SK-N-SH treated with all-trans-retinoic acid at 6 μM for 48 hours (cell line): Measurements from ENCODE around the gene VDAC1.

ENCODE experiments used
- ATAC-seq: fragments of 200-7000 bp; cut with Tn5 transposase; 3 replicates; pipeline ENCODE4 v1.9.1; 2020; ENCODE audit warnings: mild to moderate bottlenecking, moderate library complexity
- CSDC2 ChIP-seq: fragments of 250-450 bp; sonication (Bioruptor Pico); IDR thresholded peaks from 2 replicates; pipeline ENCODE4 v1.5.0; 2020; ENCODE audit warnings: mild to moderate bottlenecking, moderate library complexity
- GLIS3 ChIP-seq: fragments of 250-450 bp; sonication (Bioruptor Pico); IDR thresholded peaks from 2 replicates; pipeline ENCODE4 v1.5.0; 2020; ENCODE audit warnings: mild to moderate bottlenecking, moderate library complexity
- OSR1 ChIP-seq: fragments of 250-450 bp; sonication (Bioruptor Pico); IDR thresholded peaks from 2 replicates; pipeline ENCODE4 v1.8.0; 2022; ENCODE audit warnings: moderate library complexity, mild to moderate bottlenecking, inconsistent platforms
- PPARA ChIP-seq: fragments of 250-450 bp; sonication (Bioruptor Pico); IDR thresholded peaks from 2 replicates; pipeline ENCODE4 v1.5.0; 2020; ENCODE audit warnings: mild to moderate bottlenecking, borderline replicate concordance
- RARB ChIP-seq: fragments of 250-450 bp; sonication (Bioruptor Pico); IDR thresholded peaks from 2 replicates; pipeline ENCODE4 v1.8.0; 2021; ENCODE audit warnings: mild to moderate bottlenecking, moderate library complexity
- SNAI2 ChIP-seq: fragments of 250-450 bp; sonication (Bioruptor Pico); IDR thresholded peaks from 2 replicates; pipeline ENCODE4 v1.5.0; 2020; ENCODE audit warnings: mild to moderate bottlenecking, moderate library complexity
- TCF4 ChIP-seq: fragments of 250-450 bp; sonication (Bioruptor Pico); IDR thresholded peaks from 2 replicates; pipeline ENCODE4 v1.8.0; 2021; ENCODE audit warnings: mild to moderate bottlenecking, moderate library complexity, borderline replicate concordance
- ZC3H10 ChIP-seq: fragments of 250-450 bp; sonication (Bioruptor Pico); IDR thresholded peaks from 2 replicates; pipeline ENCODE4 v1.5.1; 2021; ENCODE audit warnings: mild to moderate bottlenecking, moderate library complexity
- ZFP3 ChIP-seq: fragments of 250-450 bp; sonication (Bioruptor Pico); IDR thresholded peaks from 2 replicates; pipeline ENCODE4 v1.5.0; 2020; ENCODE audit warnings: mild to moderate bottlenecking, moderate library complexity
- ZFP30 ChIP-seq: fragments of 450-650 bp; formaldehyde crosslinking; IDR thresholded peaks from 2 replicates; pipeline ENCODE4 v1.5.0; 2022; ENCODE audit warnings: mild to moderate bottlenecking, moderate library complexity
- ZNF565 ChIP-seq: fragments of 450-650 bp; formaldehyde crosslinking; conservative IDR thresholded peaks from 2 replicates; pipeline ENCODE4 v1.5.0; 2020; ENCODE audit warnings: low read depth, mild to moderate bottlenecking, moderate library complexity
- ZNF70 ChIP-seq: fragments of 450-650 bp; formaldehyde crosslinking; IDR thresholded peaks from 2 replicates; pipeline ENCODE4 v1.5.0; 2020; ENCODE audit warnings: mild to moderate bottlenecking, moderate library complexity
- ZNF8 ChIP-seq: fragments of 450-650 bp; formaldehyde crosslinking; IDR thresholded peaks from 2 replicates; pipeline ENCODE4 v1.5.0; 2020; ENCODE audit warnings: mild to moderate bottlenecking, moderate library complexity
- TF ChIP-seq, protein P1 (sequence below): fragments of 250-450 bp; sonication (Bioruptor Pico); IDR thresholded peaks from 2 replicates; pipeline ENCODE4 v1.5.0; 2020; ENCODE audit warnings: mild to moderate bottlenecking, moderate library complexity
- TF ChIP-seq, protein P2 (sequence below): fragments of 250-450 bp; sonication (Bioruptor Pico); IDR thresholded peaks from 2 replicates; pipeline ENCODE4 v1.5.1; 2021; ENCODE audit warnings: mild to moderate bottlenecking, moderate library complexity
- TF ChIP-seq, protein P3 (sequence below): fragments of 250-450 bp; sonication (Bioruptor Pico); IDR thresholded peaks from 2 replicates; pipeline ENCODE4 v1.8.0; 2021; ENCODE audit warnings: low read depth, mild to moderate bottlenecking, moderate library complexity, borderline replicate concordance
- TF ChIP-seq, protein P4 (sequence below): fragments of 250-450 bp; sonication (Bioruptor Pico); IDR thresholded peaks from 2 replicates; pipeline ENCODE4 v1.8.0; 2020; ENCODE audit warnings: mild to moderate bottlenecking, moderate library complexity, borderline replicate concordance

The VDAC1 gene

DNA sequence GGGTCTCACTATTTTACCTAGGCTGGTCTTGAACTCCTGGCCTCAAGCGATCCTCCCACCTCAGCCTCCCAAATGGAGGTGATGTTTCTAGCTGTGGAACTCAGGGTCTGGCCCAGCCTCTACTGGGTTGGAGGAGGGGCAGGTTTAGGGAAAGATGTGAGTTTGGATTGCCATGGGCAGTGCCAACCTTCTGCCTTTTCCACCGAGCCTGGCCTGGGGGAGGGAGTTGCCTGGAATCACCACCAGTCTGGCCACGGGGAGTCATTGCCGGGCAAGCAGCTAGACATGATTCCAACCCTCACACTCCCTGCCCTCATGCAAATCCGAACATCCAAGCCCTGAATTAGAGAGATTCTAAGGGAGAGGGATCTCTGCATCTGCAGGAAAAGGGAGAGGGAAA lies 21.0 kb upstream of the VDAC1 start (continued):
- TF ChIP-seq, protein P1, sequence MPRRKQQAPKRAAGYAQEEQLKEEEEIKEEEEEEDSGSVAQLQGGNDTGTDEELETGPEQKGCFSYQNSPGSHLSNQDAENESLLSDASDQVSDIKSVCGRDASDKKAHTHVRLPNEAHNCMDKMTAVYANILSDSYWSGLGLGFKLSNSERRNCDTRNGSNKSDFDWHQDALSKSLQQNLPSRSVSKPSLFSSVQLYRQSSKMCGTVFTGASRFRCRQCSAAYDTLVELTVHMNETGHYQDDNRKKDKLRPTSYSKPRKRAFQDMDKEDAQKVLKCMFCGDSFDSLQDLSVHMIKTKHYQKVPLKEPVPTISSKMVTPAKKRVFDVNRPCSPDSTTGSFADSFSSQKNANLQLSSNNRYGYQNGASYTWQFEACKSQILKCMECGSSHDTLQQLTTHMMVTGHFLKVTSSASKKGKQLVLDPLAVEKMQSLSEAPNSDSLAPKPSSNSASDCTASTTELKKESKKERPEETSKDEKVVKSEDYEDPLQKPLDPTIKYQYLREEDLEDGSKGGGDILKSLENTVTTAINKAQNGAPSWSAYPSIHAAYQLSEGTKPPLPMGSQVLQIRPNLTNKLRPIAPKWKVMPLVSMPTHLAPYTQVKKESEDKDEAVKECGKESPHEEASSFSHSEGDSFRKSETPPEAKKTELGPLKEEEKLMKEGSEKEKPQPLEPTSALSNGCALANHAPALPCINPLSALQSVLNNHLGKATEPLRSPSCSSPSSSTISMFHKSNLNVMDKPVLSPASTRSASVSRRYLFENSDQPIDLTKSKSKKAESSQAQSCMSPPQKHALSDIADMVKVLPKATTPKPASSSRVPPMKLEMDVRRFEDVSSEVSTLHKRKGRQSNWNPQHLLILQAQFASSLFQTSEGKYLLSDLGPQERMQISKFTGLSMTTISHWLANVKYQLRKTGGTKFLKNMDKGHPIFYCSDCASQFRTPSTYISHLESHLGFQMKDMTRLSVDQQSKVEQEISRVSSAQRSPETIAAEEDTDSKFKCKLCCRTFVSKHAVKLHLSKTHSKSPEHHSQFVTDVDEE (CRISPR knock-in tag) = no peak
- TF ChIP-seq GLIS3 (CRISPR knock-in tag) = no peak

DNA sequence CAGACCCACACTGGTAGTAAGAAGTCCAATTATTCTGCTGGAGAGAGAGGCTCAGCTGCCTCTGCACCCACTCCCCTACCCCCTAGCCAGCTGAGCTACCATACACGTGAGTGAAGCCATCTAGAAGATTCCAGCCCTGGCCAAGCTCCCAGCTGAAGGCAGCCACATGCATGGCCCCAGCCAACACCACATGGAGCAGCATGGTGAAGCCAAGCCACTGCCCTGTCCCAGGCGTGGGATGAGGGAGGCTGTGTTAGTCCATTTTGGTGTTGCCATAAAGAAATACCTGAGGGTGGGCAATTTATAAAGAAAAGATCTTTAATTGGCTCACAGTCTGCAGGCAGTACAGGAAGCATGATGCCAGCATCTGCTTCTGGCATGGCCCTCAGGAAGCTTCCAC lies 20.0 kb upstream of the VDAC1 start:
- TF ChIP-seq, protein P1 (CRISPR knock-in tag) = no peak
- TF ChIP-seq ZNF8 (CRISPR knock-in tag) (no peak), CSDC2 (CRISPR knock-in tag) (no peak), ZC3H10 (CRISPR knock-in tag) (no peak), TCF4 (CRISPR knock-in tag) (no peak), SNAI2 (CRISPR knock-in tag) (no peak)

DNA sequence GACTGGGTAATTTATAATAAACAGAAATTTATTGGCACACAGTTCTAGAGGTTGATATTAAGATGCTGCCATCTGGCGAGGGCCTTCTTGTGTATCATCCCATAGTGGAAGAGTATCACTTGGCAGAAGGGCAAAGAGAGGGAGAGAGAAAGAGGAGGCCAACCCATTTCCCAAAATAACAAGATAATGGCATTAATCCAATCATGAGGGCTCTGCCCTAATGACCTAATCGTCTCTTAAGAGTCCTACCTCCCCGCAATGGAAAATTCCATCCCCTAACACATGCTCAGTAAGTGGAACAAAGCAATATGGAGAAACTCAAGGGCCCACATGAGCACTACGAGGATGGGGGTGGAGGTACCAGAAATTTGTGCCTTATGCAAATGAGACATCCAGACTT lies 17.6 kb upstream of the VDAC1 start:
- ATAC-seq = no peak
- TF ChIP-seq, protein P2, sequence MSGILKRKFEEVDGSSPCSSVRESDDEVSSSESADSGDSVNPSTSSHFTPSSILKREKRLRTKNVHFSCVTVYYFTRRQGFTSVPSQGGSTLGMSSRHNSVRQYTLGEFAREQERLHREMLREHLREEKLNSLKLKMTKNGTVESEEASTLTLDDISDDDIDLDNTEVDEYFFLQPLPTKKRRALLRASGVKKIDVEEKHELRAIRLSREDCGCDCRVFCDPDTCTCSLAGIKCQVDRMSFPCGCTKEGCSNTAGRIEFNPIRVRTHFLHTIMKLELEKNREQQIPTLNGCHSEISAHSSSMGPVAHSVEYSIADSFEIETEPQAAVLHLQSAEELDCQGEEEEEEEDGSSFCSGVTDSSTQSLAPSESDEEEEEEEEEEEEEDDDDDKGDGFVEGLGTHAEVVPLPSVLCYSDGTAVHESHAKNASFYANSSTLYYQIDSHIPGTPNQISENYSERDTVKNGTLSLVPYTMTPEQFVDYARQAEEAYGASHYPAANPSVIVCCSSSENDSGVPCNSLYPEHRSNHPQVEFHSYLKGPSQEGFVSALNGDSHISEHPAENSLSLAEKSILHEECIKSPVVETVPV (CRISPR knock-in tag) = no peak
- no peak for TF ChIP-seq ZFP30
- TF ChIP-seq, protein P3, sequence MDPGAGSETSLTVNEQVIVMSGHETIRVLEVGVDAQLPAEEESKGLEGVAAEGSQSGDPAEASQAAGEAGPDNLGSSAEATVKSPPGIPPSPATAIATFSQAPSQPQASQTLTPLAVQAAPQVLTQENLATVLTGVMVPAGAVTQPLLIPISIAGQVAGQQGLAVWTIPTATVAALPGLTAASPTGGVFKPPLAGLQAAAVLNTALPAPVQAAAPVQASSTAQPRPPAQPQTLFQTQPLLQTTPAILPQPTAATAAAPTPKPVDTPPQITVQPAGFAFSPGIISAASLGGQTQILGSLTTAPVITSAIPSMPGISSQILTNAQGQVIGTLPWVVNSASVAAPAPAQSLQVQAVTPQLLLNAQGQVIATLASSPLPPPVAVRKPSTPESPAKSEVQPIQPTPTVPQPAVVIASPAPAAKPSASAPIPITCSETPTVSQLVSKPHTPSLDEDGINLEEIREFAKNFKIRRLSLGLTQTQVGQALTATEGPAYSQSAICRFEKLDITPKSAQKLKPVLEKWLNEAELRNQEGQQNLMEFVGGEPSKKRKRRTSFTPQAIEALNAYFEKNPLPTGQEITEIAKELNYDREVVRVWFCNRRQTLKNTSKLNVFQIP (CRISPR knock-in tag) = no peak
- no peak for TF ChIP-seq ZFP3 (CRISPR knock-in tag)
- TF ChIP-seq, protein P4, sequence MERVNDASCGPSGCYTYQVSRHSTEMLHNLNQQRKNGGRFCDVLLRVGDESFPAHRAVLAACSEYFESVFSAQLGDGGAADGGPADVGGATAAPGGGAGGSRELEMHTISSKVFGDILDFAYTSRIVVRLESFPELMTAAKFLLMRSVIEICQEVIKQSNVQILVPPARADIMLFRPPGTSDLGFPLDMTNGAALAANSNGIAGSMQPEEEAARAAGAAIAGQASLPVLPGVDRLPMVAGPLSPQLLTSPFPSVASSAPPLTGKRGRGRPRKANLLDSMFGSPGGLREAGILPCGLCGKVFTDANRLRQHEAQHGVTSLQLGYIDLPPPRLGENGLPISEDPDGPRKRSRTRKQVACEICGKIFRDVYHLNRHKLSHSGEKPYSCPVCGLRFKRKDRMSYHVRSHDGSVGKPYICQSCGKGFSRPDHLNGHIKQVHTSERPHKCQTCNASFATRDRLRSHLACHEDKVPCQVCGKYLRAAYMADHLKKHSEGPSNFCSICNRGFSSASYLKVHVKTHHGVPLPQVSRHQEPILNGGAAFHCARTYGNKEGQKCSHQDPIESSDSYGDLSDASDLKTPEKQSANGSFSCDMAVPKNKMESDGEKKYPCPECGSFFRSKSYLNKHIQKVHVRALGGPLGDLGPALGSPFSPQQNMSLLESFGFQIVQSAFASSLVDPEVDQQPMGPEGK (CRISPR knock-in tag) = no peak
- no peak for TF ChIP-seq ZNF70
- TF ChIP-seq OSR1 = no peak
- TF ChIP-seq, protein P1 (CRISPR knock-in tag) = no peak
- TF ChIP-seq TCF4 (CRISPR knock-in tag) = no peak
- TF ChIP-seq ZNF565 = no peak
- TF ChIP-seq RARB (CRISPR knock-in tag) = no peak
- TF ChIP-seq ZC3H10 (CRISPR knock-in tag) = no peak
- no peak for TF ChIP-seq PPARA

More for the DNA sequence above, 20.0 kb upstream of the VDAC1 start:
- ATAC-seq = no peak
